ENCODE measurements around the gene SUDS3. TPM values are rescaled to one million over a fixed set of nuclear protein-coding genes. Genes with fewer than 3 reads are reported as not detected.

The SUDS3 gene
- total RNA-seq, 1 experiment from 2014 or later: 50.7 TPM

- Histone ChIP-seq H3K9me2 (ENCODE audit: insufficient read depth) (no peaks in the 10 kb centered on the region), H2AFZ (no peak overlapping the region), H3K36me3 (ENCODE audit: low read depth) (no peaks in the 10 kb centered on the region), H3K27ac (no peak overlapping the region), H3K4me3 (no peak overlapping the region), H3K79me2 (ENCODE audit: low read depth) (no peaks in the 10 kb centered on the region), H3K27me3 (ENCODE audit: insufficient read depth, low read depth) (peaks cover 49% of the 10 kb centered on the region), H3K4me1 (replicated peaks; ENCODE audit: insufficient read depth) (no peaks in the 10 kb centered on the region), H3K9me3 (ENCODE audit: insufficient read depth, low read depth) (no peaks in the 10 kb centered on the region), H3F3A (ENCODE audit: insufficient read depth, low read depth) (no peaks in the 10 kb centered on the region), H4K20me1 (ENCODE audit: insufficient read depth) (no peaks in the 10 kb centered on the region), H3K4me2 (no peak overlapping the region)
- BruUV-seq (replicated peaks): no TSS peak
- intact Hi-C loops (cut with micrococcal nuclease; ENCODE audit: unreplicated experiment): no loop called here
- CTCF ChIA-PET: no interaction called here
- POLR2A ChIA-PET (ENCODE audit: unreplicated experiment): no interaction called here
- TF ChIP-seq EZH2 (IDR thresholded peaks at IDR 0.05; ENCODE audit: low read depth) (no peak), CTCF (conservative IDR thresholded peaks at IDR 0.05) (no peak)
- DNase-seq: no peak
These were observed 79.0 kb downstream of the SUDS3 start for GRCh38 chr12:118455327-118455726.

- no peak overlapping the region for H3K4me3 ChIP-seq
- no peaks in the 10 kb centered on the region for H3K4me1 ChIP-seq (replicated peaks; ENCODE audit: insufficient read depth)
- DNase-seq: no peak
- no TSS peak for BruUV-seq (replicated peaks)
- H3K9me3 ChIP-seq (ENCODE audit: insufficient read depth, low read depth): no peaks in the 10 kb centered on the region
- no peaks in the 10 kb centered on the region for H4K20me1 ChIP-seq (ENCODE audit: insufficient read depth)
- no peaks in the 10 kb centered on the region for H3K79me2 ChIP-seq (ENCODE audit: low read depth)
- H3K27ac ChIP-seq: no peak overlapping the region
- H3F3A ChIP-seq (ENCODE audit: insufficient read depth, low read depth): no peaks in the 10 kb centered on the region
- H3K27me3 ChIP-seq (ENCODE audit: insufficient read depth, low read depth): peaks cover 37% of the 10 kb centered on the region
- ChIA-PET POLR2A (ENCODE audit: unreplicated experiment) (no interaction called here), CTCF (no interaction called here)
- no peaks in the 10 kb centered on the region for H3K36me3 ChIP-seq (ENCODE audit: low read depth)
- no peak for TF ChIP-seq EZH2 (IDR thresholded peaks at IDR 0.05; ENCODE audit: low read depth)
- TF ChIP-seq CTCF (conservative IDR thresholded peaks at IDR 0.05): no peak
- intact Hi-C loops (cut with micrococcal nuclease; ENCODE audit: unreplicated experiment): no loop called here
- H3K4me2 ChIP-seq: no peak overlapping the region
- no peak overlapping the region for H2AFZ ChIP-seq
- H3K9me2 ChIP-seq (ENCODE audit: insufficient read depth): no peaks in the 10 kb centered on the region
These were observed 80.4 kb downstream of the SUDS3 start for GRCh38 chr12:118456741-118457140.

- Histone ChIP-seq H3K9me3 (ENCODE audit: insufficient read depth, low read depth) (no peaks in the 10 kb centered on the region), H3K36me3 (ENCODE audit: low read depth) (no peaks in the 10 kb centered on the region), H4K20me1 (ENCODE audit: insufficient read depth) (no peaks in the 10 kb centered on the region), H3K79me2 (ENCODE audit: low read depth) (no peaks in the 10 kb centered on the region), H3K27ac (no peak overlapping the region), H3K9me2 (ENCODE audit: insufficient read depth) (no peaks in the 10 kb centered on the region), H2AFZ (no peak overlapping the region), H3K4me3 (no peak overlapping the region), H3F3A (ENCODE audit: insufficient read depth, low read depth) (no peaks in the 10 kb centered on the region), H3K4me1 (replicated peaks; ENCODE audit: insufficient read depth) (no peaks in the 10 kb centered on the region), H3K27me3 (ENCODE audit: insufficient read depth, low read depth) (peaks cover 38% of the 10 kb centered on the region), H3K4me2 (no peak overlapping the region)
- no peak for DNase-seq
- intact Hi-C loops (cut with micrococcal nuclease; ENCODE audit: unreplicated experiment): no loop called here
- ChIA-PET CTCF (no interaction called here), POLR2A (ENCODE audit: unreplicated experiment) (interaction anchor here (0.6 kb wide), 1 partner anchor 273 kb away, joined by 4 read pairs; no protein-coding TSS in a partner anchor)
- no TSS peak for BruUV-seq (replicated peaks)
- TF ChIP-seq CTCF (conservative IDR thresholded peaks at IDR 0.05) (no peak), EZH2 (IDR thresholded peaks at IDR 0.05; ENCODE audit: low read depth) (no peak)
These were observed 82.8 kb downstream of the SUDS3 start for GRCh38 chr12:118459110-118459509.

Data from PC-9 (cell line).